ENCODE measurements around the gene BRINP1. TPM values are rescaled to one million over a fixed set of nuclear protein-coding genes. Genes with fewer than 3 reads are reported as not detected.

Gene BRINP1
- total and polyA plus RNA-seq, 8 donors, result 0.05 to 1.1 (median 0.06) TPM; not detected in 5

- no peaks in the 10 kb centered on the region for H3K4me1 ChIP-seq
- 59 to 76% (median 71%) methylated on average over 3 of the region's 3 CpGs for WGBS, 5 donors
- no peaks in the 10 kb centered on the region for H3K36me3 ChIP-seq
- H3K4me3 ChIP-seq, result no peak overlapping the region
- intact Hi-C loops (cut with DNase I; ENCODE audit: low total_unique reads), result no loop called here
- no peak for TF ChIP-seq POLR2AphosphoS5 (IDR thresholded peaks at IDR 0.05)
- TF ChIP-seq POLR2A (IDR thresholded peaks at IDR 0.05), result no peak
- no peak for TF ChIP-seq EP300 (IDR thresholded peaks at IDR 0.05)
- no peak for TF ChIP-seq CTCF (IDR thresholded peaks at IDR 0.05)
- no peaks in the 10 kb centered on the region for H3K27me3 ChIP-seq
- no peak overlapping the region for H3K27ac ChIP-seq
- peaks cover 0 to 5% (median 2%) of the 10 kb centered on the region in 4 donors for H3K9me3 ChIP-seq
- no peak for DNase-seq
These were observed 40.3 kb upstream of the BRINP1 start for GRCh38 chr9:119409552-119409951.

GRCh38 chr9:119400606-119401005 is 31.4 kb upstream of the BRINP1 start:
- Histone ChIP-seq H3K36me3 (no peaks in the 10 kb centered on the region), H3K4me3 (no peak overlapping the region), H3K27me3 (no peaks in the 10 kb centered on the region), H3K27ac (no peak overlapping the region), H3K4me1 (no peaks in the 10 kb centered on the region), H3K9me3 (no peaks in the 10 kb centered on the region)
- no peak for DNase-seq
- TF ChIP-seq POLR2A (IDR thresholded peaks at IDR 0.05) (no peak), CTCF (IDR thresholded peaks at IDR 0.05) (no peak), POLR2AphosphoS5 (IDR thresholded peaks at IDR 0.05) (no peak), EP300 (IDR thresholded peaks at IDR 0.05) (no peak)
- 39 to 52% (median 47%) methylated on average over 2 of the region's 2 CpGs for WGBS, 5 donors
- intact Hi-C loops (cut with DNase I; ENCODE audit: low total_unique reads), result no loop called here

GRCh38 chr9:119398350-119398749 is 29.1 kb upstream of the BRINP1 start:
- intact Hi-C loops (cut with DNase I; ENCODE audit: low total_unique reads), result no loop called here
- Histone ChIP-seq H3K27ac (no peak overlapping the region), H3K4me1 (no peaks in the 10 kb centered on the region), H3K4me3 (no peak overlapping the region), H3K9me3 (no peaks in the 10 kb centered on the region), H3K27me3 (no peaks in the 10 kb centered on the region), H3K36me3 (no peaks in the 10 kb centered on the region)
- no peak for TF ChIP-seq EP300 (IDR thresholded peaks at IDR 0.05)
- TF ChIP-seq CTCF (IDR thresholded peaks at IDR 0.05), result no peak
- no peak for TF ChIP-seq POLR2A (IDR thresholded peaks at IDR 0.05)
- TF ChIP-seq POLR2AphosphoS5 (IDR thresholded peaks at IDR 0.05), result no peak
- WGBS, 5 donors, result 65 to 81% (median 67%) methylated on average over 2 of the region's 2 CpGs
- no peak for DNase-seq

- no peak overlapping the region for H3K4me3 ChIP-seq
- no peak overlapping the region for H3K27ac ChIP-seq
- H3K36me3 ChIP-seq, result no peaks in the 10 kb centered on the region
- intact Hi-C loops (cut with DNase I; ENCODE audit: low total_unique reads), result no loop called here
- no peaks in the 10 kb centered on the region for H3K9me3 ChIP-seq
- H3K27me3 ChIP-seq, result no peaks in the 10 kb centered on the region
- DNase-seq, result no peak
- H3K4me1 ChIP-seq, result no peaks in the 10 kb centered on the region
- TF ChIP-seq CTCF (IDR thresholded peaks at IDR 0.05), result no peak
- TF ChIP-seq POLR2A (IDR thresholded peaks at IDR 0.05), result no peak
- TF ChIP-seq POLR2AphosphoS5 (IDR thresholded peaks at IDR 0.05), result no peak
- TF ChIP-seq EP300 (IDR thresholded peaks at IDR 0.05), result no peak
These were observed 22.6 kb upstream of the BRINP1 start for GRCh38 chr9:119391878-119392277.

All from stomach (tissue), 9 donors.